Kidney epithelial cell (primary cell): ENCODE data around the gene KCNQ1. TPM values are rescaled to one million over a fixed set of nuclear protein-coding genes. Genes with fewer than 3 reads are reported as not detected.

Experiments used
- DNase-seq: peaks from one replicate; pipeline ENCODE4 v3.0.0-alpha.2; 2010; ENCODE audit warnings: low read depth
- H3K27me3 ChIP-seq: 2 replicates; pipeline ENCODE4 v1.6.0; 2011; ENCODE audit warnings: low read length; ENCODE audit not compliant: control insufficient read depth, insufficient read depth
- H3K36me3 ChIP-seq: 2 replicates; pipeline ENCODE4 v1.5.1; 2011; ENCODE audit warnings: low read length; ENCODE audit not compliant: control insufficient read depth, insufficient read depth
- H3K4me3 ChIP-seq: 2 replicates; pipeline ENCODE4 v1.5.1; 2011; ENCODE audit warnings: low read depth, mild to moderate bottlenecking, control low read depth, low read length
- total RNA-seq: library from RNA; depleted of rRNA; stranded (reverse); fragments of >200 nt; gene quantifications from 2 replicates; pipeline ENCODE4 v1.2.3, GENCODE V29; 2015
- TF ChIP-seq, protein P1 (sequence below): IDR thresholded peaks from 2 replicates; pipeline ENCODE4 v1.5.1; 2011; ENCODE audit warnings: mild to moderate bottlenecking, moderate library complexity, low read length, control low read depth, inconsistent platforms; ENCODE audit not compliant: insufficient read depth, poor library complexity, severe bottlenecking

The KCNQ1 gene
- total RNA-seq, 1 donor from 2014 or later = 2.3 TPM

DNA sequence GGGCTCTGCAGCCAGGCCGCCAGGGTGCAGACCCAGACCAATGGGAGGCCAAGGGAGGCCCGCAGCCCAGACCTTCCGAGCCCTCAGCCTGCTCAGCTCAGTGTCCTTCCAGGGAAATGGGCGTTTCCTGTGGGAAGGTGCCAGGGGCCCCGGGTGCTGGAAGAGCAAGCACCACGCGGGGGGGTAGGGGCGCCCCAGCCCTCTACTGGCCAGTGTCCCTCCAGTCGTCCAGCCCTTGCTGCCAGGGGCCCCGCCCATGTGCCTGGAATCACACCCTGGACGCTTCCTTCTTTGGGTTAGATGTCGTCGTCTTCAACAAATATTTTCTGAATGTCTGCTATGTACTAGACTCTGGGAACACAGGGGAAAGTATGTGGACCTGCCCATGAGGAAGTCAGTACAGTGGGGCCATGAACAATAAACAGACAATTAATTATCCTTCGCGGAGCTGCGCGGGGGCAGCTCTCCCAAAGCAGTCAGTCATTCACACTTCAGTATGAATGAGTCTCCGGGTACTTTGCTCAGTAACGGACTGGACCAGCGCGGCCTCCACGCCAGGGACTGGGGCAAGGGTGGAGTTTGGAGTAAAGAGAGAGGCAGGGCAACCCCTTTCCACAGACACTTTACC, 380.6 kb downstream of the KCNQ1 start:
- TF ChIP-seq, protein P1, sequence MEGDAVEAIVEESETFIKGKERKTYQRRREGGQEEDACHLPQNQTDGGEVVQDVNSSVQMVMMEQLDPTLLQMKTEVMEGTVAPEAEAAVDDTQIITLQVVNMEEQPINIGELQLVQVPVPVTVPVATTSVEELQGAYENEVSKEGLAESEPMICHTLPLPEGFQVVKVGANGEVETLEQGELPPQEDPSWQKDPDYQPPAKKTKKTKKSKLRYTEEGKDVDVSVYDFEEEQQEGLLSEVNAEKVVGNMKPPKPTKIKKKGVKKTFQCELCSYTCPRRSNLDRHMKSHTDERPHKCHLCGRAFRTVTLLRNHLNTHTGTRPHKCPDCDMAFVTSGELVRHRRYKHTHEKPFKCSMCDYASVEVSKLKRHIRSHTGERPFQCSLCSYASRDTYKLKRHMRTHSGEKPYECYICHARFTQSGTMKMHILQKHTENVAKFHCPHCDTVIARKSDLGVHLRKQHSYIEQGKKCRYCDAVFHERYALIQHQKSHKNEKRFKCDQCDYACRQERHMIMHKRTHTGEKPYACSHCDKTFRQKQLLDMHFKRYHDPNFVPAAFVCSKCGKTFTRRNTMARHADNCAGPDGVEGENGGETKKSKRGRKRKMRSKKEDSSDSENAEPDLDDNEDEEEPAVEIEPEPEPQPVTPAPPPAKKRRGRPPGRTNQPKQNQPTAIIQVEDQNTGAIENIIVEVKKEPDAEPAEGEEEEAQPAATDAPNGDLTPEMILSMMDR = no peak
- Histone ChIP-seq H3K36me3 (no peaks in the 10 kb centered on the region), H3K4me3 (no peak overlapping the region), H3K27me3 (no peaks in the 10 kb centered on the region)
- peak; percentile 26 for DNase-seq

DNA sequence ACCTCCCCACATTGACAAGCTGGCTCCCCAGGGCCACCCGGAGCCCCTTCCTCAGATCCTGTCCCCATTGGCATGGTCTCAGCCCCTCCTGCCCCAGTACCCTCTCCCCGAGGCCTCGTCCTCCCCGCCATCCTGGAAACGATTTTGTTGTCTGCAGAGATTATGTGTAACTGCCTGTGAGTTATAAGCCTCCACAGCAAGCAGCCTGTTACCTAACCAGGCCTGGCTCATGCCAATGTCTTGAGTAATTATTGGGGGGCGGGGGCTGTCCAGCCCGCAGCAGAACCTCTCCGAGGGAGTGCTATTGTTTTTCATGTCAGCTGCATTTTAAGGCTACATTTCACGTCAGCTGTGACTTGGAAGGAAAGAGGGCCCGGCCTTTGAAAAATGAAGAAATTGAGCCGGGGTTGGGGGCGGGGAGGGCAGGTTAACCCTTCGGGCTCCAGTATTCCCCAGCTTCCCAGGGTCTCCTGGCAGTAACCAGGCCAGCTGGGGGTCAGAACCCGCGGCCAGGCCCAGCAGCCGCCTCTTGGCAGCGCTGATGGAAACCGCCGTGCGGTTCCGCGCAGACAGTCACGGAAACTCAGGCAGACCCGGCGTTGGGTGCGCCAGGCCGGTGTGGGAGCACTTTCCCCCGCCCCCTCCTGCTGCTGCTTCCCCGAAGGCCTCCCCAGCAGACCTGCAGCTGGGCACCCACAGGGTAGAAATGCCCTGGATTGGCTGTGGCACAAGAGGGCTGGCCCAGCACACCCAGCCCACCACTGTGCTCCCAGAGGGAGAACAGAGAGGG, 381.3 kb downstream of the KCNQ1 start:
- Histone ChIP-seq H3K36me3 (no peaks in the 10 kb centered on the region), H3K27me3 (no peaks in the 10 kb centered on the region), H3K4me3 (no peak overlapping the region)
- peak; percentile 93 for DNase-seq
- TF ChIP-seq, protein P1 = no peak

DNA sequence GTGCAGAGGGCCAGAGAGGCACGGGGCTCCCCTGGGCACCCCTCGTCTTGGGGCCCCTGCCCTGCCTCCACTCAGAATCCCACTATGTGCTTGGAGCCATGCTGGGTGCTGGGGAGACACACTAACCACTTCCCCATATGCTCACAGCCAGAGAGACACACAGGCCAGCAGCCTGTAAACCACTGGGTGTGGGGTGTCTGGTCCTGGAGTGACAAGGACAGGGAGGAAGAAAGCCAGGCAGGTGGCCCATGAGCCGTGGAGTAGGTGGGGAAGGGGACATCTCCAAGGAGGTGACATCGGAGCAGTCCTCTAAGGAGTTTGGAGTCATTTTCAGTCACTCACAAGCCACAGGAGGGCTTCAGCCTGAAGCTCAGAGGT, 381.9 kb downstream of the KCNQ1 start:
- DNase-seq = no peak
- no peaks in the 10 kb centered on the region for H3K36me3 ChIP-seq
- no peaks in the 10 kb centered on the region for H3K27me3 ChIP-seq
- TF ChIP-seq, protein P1 = no peak
- H3K4me3 ChIP-seq = no peak overlapping the region

DNA sequence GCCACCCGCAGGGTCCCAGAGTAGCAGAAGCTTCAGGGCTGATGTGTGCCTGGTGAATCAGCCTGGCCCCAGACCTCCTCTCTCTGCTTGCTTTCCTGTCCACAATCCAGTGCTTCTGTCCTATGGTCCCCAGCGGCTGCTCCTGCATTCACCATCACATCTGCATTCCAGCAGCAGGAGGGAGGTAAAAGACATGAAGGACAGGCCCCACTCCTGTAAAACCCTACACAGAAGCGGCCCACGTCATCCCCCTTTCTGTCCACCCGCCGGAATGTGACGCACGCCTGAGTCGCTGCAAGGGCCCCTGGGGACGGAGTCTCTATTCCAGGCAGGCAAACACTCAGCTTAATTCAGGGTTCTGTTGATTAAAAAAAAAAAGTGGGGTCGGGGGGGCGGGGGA, 382.4 kb downstream of the KCNQ1 start:
- H3K4me3 ChIP-seq = no peak overlapping the region
- no peaks in the 10 kb centered on the region for H3K27me3 ChIP-seq
- DNase-seq = no peak
- TF ChIP-seq, protein P1 = no peak
- no peaks in the 10 kb centered on the region for H3K36me3 ChIP-seq

DNA sequence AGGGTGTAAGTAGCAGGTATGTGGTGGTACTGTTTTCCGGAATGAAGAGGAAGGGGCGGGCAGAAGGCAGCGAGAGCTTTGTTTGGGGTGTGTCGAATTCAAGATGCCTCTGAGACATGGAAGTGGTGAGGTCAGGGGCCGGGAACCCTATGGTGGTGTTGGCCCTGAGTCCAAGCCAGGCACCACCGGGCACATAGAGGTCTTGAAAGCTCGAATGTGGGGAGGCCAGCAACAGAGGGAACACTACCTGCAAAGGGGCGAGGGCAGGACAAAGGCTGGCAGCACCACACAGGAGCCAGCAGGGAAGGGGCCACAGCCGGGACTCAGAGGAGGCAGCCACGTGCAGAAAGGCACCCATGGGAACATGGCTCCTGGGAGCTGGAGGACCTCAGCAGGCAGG, 383.0 kb downstream of the KCNQ1 start:
- TF ChIP-seq, protein P1 = no peak
- Histone ChIP-seq H3K36me3 (no peaks in the 10 kb centered on the region), H3K27me3 (no peaks in the 10 kb centered on the region), H3K4me3 (no peak overlapping the region)
- no peak for DNase-seq
